Aorta (tissue), 5 donors: ENCODE data around the gene BHMT2. TPM values are rescaled to one million over a fixed set of nuclear protein-coding genes. Genes with fewer than 3 reads are reported as not detected.
A peak's percentile ranks its signal among the peaks of the same experiment; 100 is the strongest.

Experiments
- ATAC-seq: fragments of 200-7000 bp; cut with Tn5 transposase; one replicate; pipeline ENCODE4 v1.9.1; 2022; ENCODE audit warnings: moderate library complexity; ENCODE audit not compliant: low FRiP score
- DNase-seq, 2 donors: peaks; one replicate each; pipeline ENCODE4 v3.0.0-alpha.2; 2020
- H3K27ac ChIP-seq, 2 donors: one replicate each; pipeline ENCODE4 v1.5.1; 2013; ENCODE audit warnings: low read length in 2 of 2, mild to moderate bottlenecking in 2 of 2, moderate library complexity in 2 of 2, control low read depth in 1 of 2, inconsistent platforms in 1 of 2, low read depth in 1 of 2
- H3K27me3 ChIP-seq, 2 donors: one replicate each; pipeline ENCODE4 v1.6.1; 2013; ENCODE audit warnings: control low read depth in 1 of 2, low read length in 1 of 2, mild to moderate bottlenecking in 1 of 2, moderate library complexity in 1 of 2; ENCODE audit not compliant: insufficient read depth in 2 of 2, control insufficient read depth in 1 of 2
- H3K36me3 ChIP-seq, 2 donors: one replicate each; pipeline ENCODE4 v1.6.1; 2013; ENCODE audit warnings: control low read depth in 1 of 2, low read length in 1 of 2, mild to moderate bottlenecking in 1 of 2; ENCODE audit not compliant: insufficient read depth in 2 of 2, control insufficient read depth in 1 of 2
- H3K4me1 ChIP-seq, 2 donors: one replicate each; pipeline ENCODE4 v1.6.1; 2013; ENCODE audit warnings: low read length in 2 of 2, control low read depth in 1 of 2, mild to moderate bottlenecking in 1 of 2, moderate library complexity in 1 of 2; ENCODE audit not compliant: insufficient read depth in 2 of 2, control insufficient read depth in 1 of 2
- H3K4me3 ChIP-seq, 2 donors: one replicate each; pipeline ENCODE4 v1.5.1; 2013; ENCODE audit warnings: low read length in 2 of 2, control low read depth in 1 of 2, mild to moderate bottlenecking in 1 of 2
- H3K9me3 ChIP-seq: one replicate; pipeline ENCODE4 v1.6.1; 2013; ENCODE audit warnings: mild to moderate bottlenecking, low read length; ENCODE audit not compliant: control insufficient read depth
- WGBS, 2 donors: extraction: QIAGEN DNeasy Blood & Tissue Kit; methylation state at CpG; one replicate each; pipeline ENCODE4 v1.1.7; 2013; 5-methylcytosine and 5-hydroxymethylcytosine counted together
- intact Hi-C, 2 donors: fragments of 100-400 bp; cut with DNase I; formaldehyde crosslinking; loops; one replicate each; pipeline versions ENCODE4 v1.14.2 to v1.15.0; 2022
- polyA plus RNA-seq, 2 donors: library from polyadenylated mRNA; stranded (reverse); fragments of 200-250 nt; gene quantifications; one replicate each; pipeline ENCODE4 v1.2.3, GENCODE V29; 2013
- total RNA-seq, 2 donors: library from RNA; stranded (reverse); fragmentation: NEBNext Ultra II Directional; extraction: Animal tissue kit (Norgen Biotek cat#: 25700); gene quantifications; one replicate each; pipeline ENCODE4 v1.2.1, GENCODE V29; 2021
- donor health status: healthy with polysubstance abuse.
- donor health status: Bipolar disorder and iron deficiency.
- donor health status: DM: no; HTN: no; CAD: no.
- donor health status: DM: no; HTN: no; CAD: no.
- donor health status: DM: yes; HTN: yes; CAD: no.

Gene BHMT2
- total and polyA plus RNA-seq, 4 donors, result 16.3 to 34.7 (median 20.0) TPM

DNA sequence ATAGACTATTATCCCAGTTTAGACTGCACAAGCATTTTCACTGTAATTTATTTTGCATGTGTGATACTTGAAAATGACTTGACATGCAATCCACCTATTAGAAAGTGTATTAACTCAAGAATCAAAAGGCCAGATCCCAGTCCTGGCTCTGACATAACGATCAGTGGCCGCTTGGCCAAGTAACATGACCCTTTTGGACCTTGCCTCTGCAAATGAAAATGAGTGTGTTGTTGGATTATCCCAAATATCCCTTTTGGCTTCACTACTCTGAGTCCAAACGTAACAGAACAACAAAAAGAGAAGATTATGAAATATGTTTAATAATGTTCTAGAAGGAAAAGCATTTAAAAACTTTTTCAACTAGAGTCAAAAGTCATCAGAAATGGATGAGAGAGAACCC, 19.1 kb upstream of the BHMT2 start:
- WGBS, 2 donors, result 67 to 76% methylated on average over 3 of the region's 3 CpGs
- no peak for DNase-seq
- no peak for ATAC-seq

DNA sequence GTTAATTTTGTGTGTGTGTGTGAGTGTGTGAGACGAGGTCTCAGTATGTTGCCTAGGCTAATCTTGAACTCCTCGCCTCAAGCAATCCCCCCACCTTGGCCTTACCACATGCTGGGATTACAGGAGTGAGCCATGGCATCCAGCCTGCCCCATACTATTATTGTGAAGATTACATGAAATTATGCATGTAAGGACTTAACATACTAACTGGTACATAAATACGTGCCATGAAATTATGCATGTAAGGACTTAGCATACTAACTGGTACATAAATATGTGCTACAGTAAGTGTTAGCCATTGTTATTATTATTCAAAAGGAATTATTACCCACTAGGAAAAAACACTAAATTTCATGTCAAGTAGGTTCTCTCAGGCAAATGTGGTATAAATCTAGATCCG, 16.2 kb upstream of the BHMT2 start:
- Histone ChIP-seq H3K36me3 (no peaks in the 10 kb centered on the region), H3K4me1 (no peaks in the 10 kb centered on the region), H3K27ac (no peak overlapping the region), H3K9me3 (peaks cover 2% of the 10 kb centered on the region), H3K4me3 (no peak overlapping the region), H3K27me3 (no peaks in the 10 kb centered on the region)
- ATAC-seq (no peak), DNase-seq (no peak)
- 89 to 93% methylated on average over 4 of the region's 4 CpGs for WGBS, 2 donors
- intact Hi-C loops, result no loop called here

More for the DNA sequence above, 19.1 kb upstream of the BHMT2 start:
- H3K27ac ChIP-seq, result no peak overlapping the region
- H3K4me3 ChIP-seq, result no peak overlapping the region
- intact Hi-C loops, result no loop called here
- H3K4me1 ChIP-seq, result no peaks in the 10 kb centered on the region
- H3K36me3 ChIP-seq, result no peaks in the 10 kb centered on the region
- H3K9me3 ChIP-seq, result peaks cover 2% of the 10 kb centered on the region
- no peaks in the 10 kb centered on the region for H3K27me3 ChIP-seq

- Histone ChIP-seq H3K4me1 (no peaks in the 10 kb centered on the region), H3K27ac (no peak overlapping the region), H3K9me3 (peaks cover 2% of the 10 kb centered on the region), H3K4me3 (no peak overlapping the region), H3K27me3 (no peaks in the 10 kb centered on the region), H3K36me3 (no peaks in the 10 kb centered on the region)
- WGBS, 2 donors, result 50 to 72% methylated on average over 1 of the region's 1 CpG
- DNase-seq (no peak), ATAC-seq (no peak)
- intact Hi-C loops, result no loop called here
These were observed 14.6 kb upstream of the BHMT2 start for GRCh38 chr5:79055017-79055416.

GRCh38 chr5:79056847-79057246, 12.7 kb upstream of the BHMT2 start:
- no peak overlapping the region for H3K27ac ChIP-seq
- intact Hi-C loops, result no loop called here
- H3K9me3 ChIP-seq, result peaks cover 2% of the 10 kb centered on the region
- H3K4me3 ChIP-seq, result no peak overlapping the region
- H3K27me3 ChIP-seq, result no peaks in the 10 kb centered on the region
- no peak for DNase-seq
- H3K4me1 ChIP-seq, result no peaks in the 10 kb centered on the region
- ATAC-seq, result no peak
- H3K36me3 ChIP-seq, result no peaks in the 10 kb centered on the region

GRCh38 chr5:79059674-79060073, 9.9 kb upstream of the BHMT2 start:
- Histone ChIP-seq H3K27me3 (no peaks in the 10 kb centered on the region), H3K36me3 (no peaks in the 10 kb centered on the region), H3K27ac (no peak overlapping the region), H3K4me1 (no peaks in the 10 kb centered on the region), H3K9me3 (no peaks in the 10 kb centered on the region), H3K4me3 (no peak overlapping the region)
- WGBS, 2 donors, result 95% methylated on average over 4 of the region's 4 CpGs
- DNase-seq (no peak), ATAC-seq (no peak)
- intact Hi-C loops, result no loop called here

DNA sequence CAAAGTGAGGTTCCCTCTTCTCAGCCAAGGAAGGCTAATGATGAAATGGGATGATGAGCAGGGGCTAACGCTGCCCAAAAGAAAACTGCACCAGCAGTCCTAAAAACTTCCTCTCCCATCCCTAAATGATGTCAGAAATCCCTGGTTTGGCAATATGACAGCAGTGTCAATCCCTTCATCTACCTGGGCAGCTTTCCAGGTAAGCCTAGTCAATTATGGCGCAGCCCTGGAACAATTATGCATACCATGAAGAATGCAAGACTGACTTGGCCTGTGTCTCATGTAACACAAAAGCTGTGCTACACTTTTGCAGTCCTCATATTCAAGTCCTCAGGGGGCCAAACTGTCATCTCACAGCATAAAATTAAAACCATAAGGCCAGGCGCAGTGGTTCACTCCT, 7.1 kb upstream of the BHMT2 start:
- ATAC-seq (no peak), DNase-seq (no peak)
- Histone ChIP-seq H3K27me3 (no peaks in the 10 kb centered on the region), H3K4me3 (no peak overlapping the region), H3K9me3 (no peaks in the 10 kb centered on the region), H3K27ac (no peak overlapping the region), H3K36me3 (no peaks in the 10 kb centered on the region), H3K4me1 (no peaks in the 10 kb centered on the region)
- intact Hi-C loops, result no loop called here
- WGBS, 2 donors, result 82 to 85% methylated on average over 3 of the region's 3 CpGs

GRCh38 chr5:79070350-79070667, 742 bp downstream of the BHMT2 start:
- intact Hi-C loops, result no loop called here

GRCh38 chr5:79074641-79075040, 5.1 kb downstream of the BHMT2 start:
- Histone ChIP-seq H3K36me3 (no peaks in the 10 kb centered on the region), H3K9me3 (no peaks in the 10 kb centered on the region), H3K4me1 (no peaks in the 10 kb centered on the region), H3K4me3 (no peak overlapping the region), H3K27ac (peak overlapping the region in 1 of 2 donors; percentile 5), H3K27me3 (no peaks in the 10 kb centered on the region)
- intact Hi-C loops, result no loop called here
- DNase-seq (no peak), ATAC-seq (no peak)
- 83 to 84% methylated on average over 6 of the region's 6 CpGs for WGBS, 2 donors

More at GRCh38 chr5:79070350-79070667, 742 bp downstream of the BHMT2 start:
- Histone ChIP-seq H3K27ac (peak overlapping the region in 1 of 2 donors; percentile 0), H3K36me3 (no peaks in the 10 kb centered on the region), H3K4me1 (no peaks in the 10 kb centered on the region), H3K9me3 (no peaks in the 10 kb centered on the region), H3K27me3 (no peaks in the 10 kb centered on the region), H3K4me3 (peak overlapping the region in 1 of 2 donors; percentile 31)
- 17 to 19% methylated on average over 9 of the region's 9 CpGs for WGBS, 2 donors
- no peak for DNase-seq
- peak; percentile 60 for ATAC-seq

DNA sequence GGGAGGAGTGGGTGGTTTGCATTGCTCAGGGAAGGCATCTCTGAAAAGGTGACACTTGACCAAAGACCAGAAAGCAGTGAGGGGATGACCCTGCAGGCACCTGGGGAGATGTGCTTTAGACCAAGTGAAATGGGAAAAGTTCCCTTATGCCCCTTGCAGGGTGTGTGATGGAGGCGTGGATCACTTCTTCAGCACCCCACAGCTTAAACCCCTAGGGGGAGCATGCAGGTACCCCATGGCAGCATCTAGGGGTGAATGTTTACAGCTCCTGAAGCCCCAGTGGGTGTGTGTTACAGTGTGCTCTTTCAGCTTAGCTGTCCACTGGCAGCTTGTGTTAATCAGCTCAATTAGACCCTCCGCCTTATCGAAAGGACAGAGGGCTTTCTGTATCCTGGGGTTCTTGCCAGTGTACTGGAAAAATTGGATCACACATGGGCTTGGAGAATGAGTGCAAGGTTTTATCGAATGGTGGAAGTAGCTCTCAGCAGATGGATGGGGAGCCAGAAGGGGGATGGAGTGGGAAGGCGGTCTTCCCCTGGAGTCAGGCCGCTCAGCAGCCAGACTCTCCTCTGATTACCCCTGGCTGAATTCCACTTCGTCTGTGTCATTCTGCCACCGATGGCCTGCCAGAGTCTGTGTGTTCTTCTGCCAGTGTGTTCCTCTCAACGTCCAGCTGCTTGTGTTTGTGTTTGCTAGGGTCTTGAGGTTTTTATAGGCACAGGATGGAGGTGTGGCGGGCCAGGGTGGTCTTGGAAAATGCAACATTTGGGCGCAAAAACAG, 6.3 kb downstream of the BHMT2 start:
- Histone ChIP-seq H3K36me3 (peaks cover 0 to 1% of the 10 kb centered on the region in 2 donors), H3K27me3 (no peaks in the 10 kb centered on the region), H3K27ac (no peak overlapping the region), H3K9me3 (no peaks in the 10 kb centered on the region), H3K4me3 (no peak overlapping the region), H3K4me1 (no peaks in the 10 kb centered on the region)
- DNase-seq (no peak), ATAC-seq (no peak)
- 81 to 84% methylated on average over 11 of the region's 11 CpGs for WGBS, 2 donors
- intact Hi-C loops, result no loop called here
